ENCODE data around the gene CRMP1. TPM values are rescaled to one million over a fixed set of nuclear protein-coding genes. Genes with fewer than 3 reads are reported as not detected.

Gene CRMP1
- total and polyA plus RNA-seq, 2 donors (not counting 3 experiments of a cell fraction or from before 2014, with no cell fraction given) = 0.06 TPM; not detected in 1

- FAIRE-seq (no peak), DNase-seq (ENCODE audit: low read depth, low spot score) (no peak)
- no peaks in the 10 kb centered on the region for H4K20me1 ChIP-seq (replicated peaks; ENCODE audit: control insufficient read depth, extremely low read depth, insufficient read depth, low read length)
- ChIA-PET POLR2A (no interaction called here), CTCF (interaction anchor here (1.5 to 2.1 kb wide), 2 partner anchors 9 to 28 kb away, joined by 4 to 6 read pairs; no protein-coding TSS in a partner anchor)
- peaks cover 0 to 16% of the 10 kb centered on the region in 2 experiments for H3K36me3 ChIP-seq (ENCODE audit: control insufficient read depth in 2 of 2, extremely low read depth in 1 of 2, insufficient read depth in 2 of 2, low read length in 2 of 2)
- H3K9me1 ChIP-seq (replicated peaks; ENCODE audit: control insufficient read depth, extremely low read depth, insufficient read depth, low read length) = no peaks in the 10 kb centered on the region
- no TSS peak for BruUV-seq (replicated peaks)
- intact Hi-C loops (cut with micrococcal nuclease) = no loop called here
- H3K9me3 ChIP-seq (replicated peaks; ENCODE audit: control insufficient read depth, insufficient read depth, low read length) = no peaks in the 10 kb centered on the region
- H3K9ac ChIP-seq (replicated peaks; ENCODE audit: extremely low read depth, insufficient read depth, low read length) = no peak overlapping the region
- H2AFZ ChIP-seq (ENCODE audit: low read depth, low read length) = no peak overlapping the region
- H3K27ac ChIP-seq (ENCODE audit: insufficient read depth, low read depth, low read length) = no peak overlapping the region
- no peak overlapping the region for H3K4me3 ChIP-seq (replicated peaks in 1 of 3; ENCODE audit: insufficient read depth in 1 of 3, low read depth in 1 of 3, low read length in 3 of 3)
- dilution Hi-C loops (cut with MboI; ENCODE audit: extremely low pct_ligation_motif_present, low sequenced_read_pairs) = no loop called here
- H3K27me3 ChIP-seq (ENCODE audit: control insufficient read depth in 2 of 2, insufficient read depth in 2 of 2, low read length in 2 of 2) = no peaks in the 10 kb centered on the region
- H3K4me2 ChIP-seq (ENCODE audit: insufficient read depth, low read length) = no peak overlapping the region
- TF ChIP-seq JUN (IDR thresholded peaks at IDR 0.05; ENCODE audit: borderline replicate concordance, insufficient read depth, insufficient read length, low read depth) = no peak
- TF ChIP-seq MYC (IDR thresholded peaks at IDR 0.05; ENCODE audit: low read depth, low read length) = no peak
- TF ChIP-seq GATA2 (IDR thresholded peaks at IDR 0.05; ENCODE audit: insufficient read depth, insufficient read length, low read depth, low read length) = no peak
- no peak for TF ChIP-seq POLR2AphosphoS5 (IDR thresholded peaks at IDR 0.05; ENCODE audit: insufficient read depth, low read depth, low read length)
- TF ChIP-seq FOS (IDR thresholded peaks at IDR 0.05; ENCODE audit: borderline replicate concordance, insufficient read depth, low read length) = no peak
- no peak for TF ChIP-seq POLR2A (IDR thresholded peaks at IDR 0.05; ENCODE audit: low read depth, low read length)
- no peak for TF ChIP-seq MAX (IDR thresholded peaks at IDR 0.05; ENCODE audit: insufficient read depth, insufficient read length)
- no peak for TF ChIP-seq CTCF (IDR thresholded peaks at IDR 0.05; ENCODE audit: extremely low read depth in 1 of 2, insufficient read depth in 1 of 2, low read depth in 1 of 2, low read length in 2 of 2)
- no peak for TF ChIP-seq EZH2 (IDR thresholded peaks at IDR 0.05; ENCODE audit: borderline replicate concordance, low read depth, low read length, severe bottlenecking)
- H3K4me1 ChIP-seq (ENCODE audit: control insufficient read depth, extremely low read depth, insufficient read depth, low read length) = peaks cover 3% of the 10 kb centered on the region
- H3K79me2 ChIP-seq (ENCODE audit: control insufficient read depth, insufficient read depth, low read length) = no peaks in the 10 kb centered on the region
These were observed 111.2 kb downstream of the CRMP1 start for GRCh38 chr4:5781691-5782090.
